Trophoblast cell (in vitro differentiated cells and primary cell): ENCODE measurements around the gene TMEM185B.
"Not testable (repeated sequence)": the region's sequence is repeated elsewhere in the genome, so short reads cannot be mapped to it uniquely, and the experiment has no call there.

ENCODE experiments used
- DNase-seq, 2 donors: peaks; one replicate each; pipeline ENCODE4 v3.0.0-alpha.2; 2016
- H2AFZ ChIP-seq: 2 replicates; pipeline ENCODE4 v1.6.1; 2013; ENCODE audit warnings: low read length, moderate library complexity, mild to moderate bottlenecking; ENCODE audit not compliant: insufficient read depth, poor library complexity
- H2AK5ac ChIP-seq: 2 replicates; pipeline ENCODE4 v1.6.1; 2013; ENCODE audit warnings: mild to moderate bottlenecking, low read length
- H2BK120ac ChIP-seq: 2 replicates; pipeline ENCODE4 v1.6.1; 2013; ENCODE audit warnings: low read length, mild to moderate bottlenecking, moderate library complexity; ENCODE audit not compliant: insufficient read depth, poor library complexity
- H2BK12ac ChIP-seq: 2 replicates; pipeline ENCODE4 v1.6.1; 2013; ENCODE audit warnings: mild to moderate bottlenecking, low read length, moderate library complexity
- H2BK5ac ChIP-seq: 2 replicates; pipeline ENCODE4 v1.6.1; 2013; ENCODE audit warnings: low read length, low read depth, moderate library complexity, mild to moderate bottlenecking; ENCODE audit not compliant: poor library complexity
- H3K14ac ChIP-seq: 2 replicates; pipeline ENCODE4 v1.6.1; 2013; ENCODE audit warnings: mild to moderate bottlenecking, low read length
- H3K18ac ChIP-seq: 2 replicates; pipeline ENCODE4 v1.6.1; 2013; ENCODE audit warnings: mild to moderate bottlenecking, low read length
- H3K23ac ChIP-seq: 2 replicates; pipeline ENCODE4 v1.6.1; 2013; ENCODE audit warnings: low read length
- H3K27ac ChIP-seq: 2 replicates; pipeline ENCODE4 v1.5.1; 2013; ENCODE audit warnings: low read depth, mild to moderate bottlenecking, inconsistent platforms, low read length, moderate library complexity
- H3K27me3 ChIP-seq: 2 replicates; pipeline ENCODE4 v1.6.1; 2013; ENCODE audit warnings: inconsistent platforms, mild to moderate bottlenecking, low read length, moderate library complexity; ENCODE audit not compliant: insufficient read depth
- H3K36me3 ChIP-seq, 2 experiments: 1 replicate in 1 of 2; 2 replicates in 1 of 2; pipeline ENCODE4 v1.6.1; 2013; ENCODE audit warnings: low read length in 2 of 2, mild to moderate bottlenecking in 2 of 2, moderate library complexity in 1 of 2; ENCODE audit not compliant: insufficient read depth in 2 of 2, control insufficient read depth in 1 of 2
- H3K4ac ChIP-seq: 2 replicates; pipeline ENCODE4 v1.6.1; 2013; ENCODE audit warnings: low read depth, mild to moderate bottlenecking, low read length, moderate library complexity
- H3K4me1 ChIP-seq, 2 experiments: 1 replicate in 1 of 2; 2 replicates in 1 of 2; pipeline ENCODE4 v1.6.1; 2013; ENCODE audit warnings: low read length in 2 of 2, mild to moderate bottlenecking in 2 of 2, moderate library complexity in 1 of 2; ENCODE audit not compliant: insufficient read depth in 2 of 2, control insufficient read depth in 1 of 2
- H3K4me2 ChIP-seq: 2 replicates; pipeline ENCODE4 v1.6.1; 2013; ENCODE audit warnings: inconsistent platforms, mild to moderate bottlenecking, low read length, moderate library complexity
- H3K4me3 ChIP-seq: 2 replicates; pipeline ENCODE4 v1.5.1; 2013; ENCODE audit warnings: mild to moderate bottlenecking, low read depth, low read length, inconsistent platforms
- H3K79me1 ChIP-seq: one replicate; pipeline ENCODE4 v1.6.1; 2013; ENCODE audit warnings: low read length
- H3K79me2 ChIP-seq: 2 replicates; pipeline ENCODE4 v1.6.1; 2013; ENCODE audit warnings: low read length, mild to moderate bottlenecking; ENCODE audit not compliant: control insufficient read depth, insufficient read depth, poor library complexity
- H3K9ac ChIP-seq: 2 replicates; pipeline ENCODE4 v1.6.1; 2013; ENCODE audit warnings: mild to moderate bottlenecking, low read length
- H3K9me3 ChIP-seq: 2 replicates; pipeline ENCODE4 v1.6.1; 2013; ENCODE audit warnings: low read depth, mild to moderate bottlenecking, control low read depth, inconsistent platforms, low read length; ENCODE audit not compliant: insufficient read depth
- H4K12ac ChIP-seq: 2 replicates; pipeline ENCODE4 v1.6.1; 2013; ENCODE audit warnings: low read depth, mild to moderate bottlenecking, low read length, moderate library complexity
- H4K8ac ChIP-seq: 2 replicates; pipeline ENCODE4 v1.6.1; 2013; ENCODE audit warnings: low read depth, mild to moderate bottlenecking, low read length, moderate library complexity
- H4K91ac ChIP-seq: one replicate; pipeline ENCODE4 v1.6.1; 2013; ENCODE audit warnings: low read depth, mild to moderate bottlenecking, low read length, moderate library complexity
- WGBS: extraction: QIAGEN DNeasy Blood & Tissue Kit; methylation state at CpG from one replicate; pipeline ENCODE4 v1.1.7; 2013; ENCODE audit warnings: missing lambda C conversion rate; ENCODE audit not compliant: insufficient read length, insufficient coverage; ENCODE audit errors: extremely low coverage; 5-methylcytosine and 5-hydroxymethylcytosine counted together

The TMEM185B gene

GRCh38 chr2:120204022-120204405 is 19.2 kb downstream of the TMEM185B start:
- H3K79me2 ChIP-seq: no peaks in the 10 kb centered on the region
- no peaks in the 10 kb centered on the region for H3K79me1 ChIP-seq
- no peak overlapping the region for H3K9ac ChIP-seq
- no peak overlapping the region for H4K91ac ChIP-seq
- no peak overlapping the region for H3K14ac ChIP-seq
- no peak overlapping the region for H2BK120ac ChIP-seq
- no peaks in the 10 kb centered on the region for H3K27me3 ChIP-seq
- no peak overlapping the region for H3K18ac ChIP-seq
- H3K9me3 ChIP-seq: no peaks in the 10 kb centered on the region
- no peak overlapping the region for H3K4me3 ChIP-seq
- no peak overlapping the region for H2BK12ac ChIP-seq
- no peak overlapping the region for H4K12ac ChIP-seq
- no peak overlapping the region for H2AK5ac ChIP-seq
- H3K27ac ChIP-seq: no peak overlapping the region
- no peaks in the 10 kb centered on the region for H3K36me3 ChIP-seq
- DNase-seq: peak; percentile 18 to 63
- no peaks in the 10 kb centered on the region for H3K4me1 ChIP-seq
- no peak overlapping the region for H3K23ac ChIP-seq
- no peak overlapping the region for H2AFZ ChIP-seq
- H2BK5ac ChIP-seq: no peak overlapping the region
- H3K4ac ChIP-seq: no peak overlapping the region
- no CpG with 5 or more reads among the region's 5 CpGs for WGBS
- no peak overlapping the region for H4K8ac ChIP-seq
- no peak overlapping the region for H3K4me2 ChIP-seq

GRCh38 chr2:120203251-120204021 is 19.8 kb downstream of the TMEM185B start:
- H3K4ac ChIP-seq: no peak overlapping the region
- H3K27me3 ChIP-seq: no peaks in the 10 kb centered on the region
- H2BK120ac ChIP-seq: no peak overlapping the region
- no peak overlapping the region for H3K4me2 ChIP-seq
- H3K79me2 ChIP-seq: no peaks in the 10 kb centered on the region
- no peak overlapping the region for H3K27ac ChIP-seq
- no peak overlapping the region for H4K12ac ChIP-seq
- no peak overlapping the region for H3K4me3 ChIP-seq
- no peak overlapping the region for H4K8ac ChIP-seq
- H3K23ac ChIP-seq: no peak overlapping the region
- no peak overlapping the region for H3K9ac ChIP-seq
- H4K91ac ChIP-seq: no peak overlapping the region
- no peaks in the 10 kb centered on the region for H3K4me1 ChIP-seq
- H3K79me1 ChIP-seq: no peaks in the 10 kb centered on the region
- no peaks in the 10 kb centered on the region for H3K9me3 ChIP-seq
- H2BK12ac ChIP-seq: no peak overlapping the region
- H3K18ac ChIP-seq: no peak overlapping the region
- H3K14ac ChIP-seq: no peak overlapping the region
- H2BK5ac ChIP-seq: no peak overlapping the region
- H2AFZ ChIP-seq: no peak overlapping the region
- WGBS: no CpG with 5 or more reads among the region's 10 CpGs
- no peak overlapping the region for H2AK5ac ChIP-seq
- DNase-seq: peak in 1 of 2 donors; percentile 25
- no peaks in the 10 kb centered on the region for H3K36me3 ChIP-seq

GRCh38 chr2:120199817-120200459 is 23.3 kb downstream of the TMEM185B start:
- H4K8ac ChIP-seq, H3K9ac ChIP-seq, H3K36me3 ChIP-seq, H3K79me1 ChIP-seq, H3K9me3 ChIP-seq, H3K4ac ChIP-seq, H2BK12ac ChIP-seq, H3K4me3 ChIP-seq, H2AK5ac ChIP-seq, H3K18ac ChIP-seq, H3K27ac ChIP-seq, H3K79me2 ChIP-seq, DNase-seq, H3K27me3 ChIP-seq, H2AFZ ChIP-seq, H3K4me1 ChIP-seq, H2BK5ac ChIP-seq, H4K12ac ChIP-seq, H4K91ac ChIP-seq, H3K23ac ChIP-seq, H3K14ac ChIP-seq, H3K4me2 ChIP-seq, H2BK120ac ChIP-seq: not testable (repeated sequence)
- WGBS: no CpG with 5 or more reads among the region's 10 CpGs

- H2AK5ac ChIP-seq: no peak overlapping the region
- no peak overlapping the region for H3K4me2 ChIP-seq
- H4K91ac ChIP-seq: no peak overlapping the region
- no peak overlapping the region for H2BK120ac ChIP-seq
- no peak overlapping the region for H3K14ac ChIP-seq
- H3K79me2 ChIP-seq: no peaks in the 10 kb centered on the region
- no CpG with 5 or more reads among the region's 1 CpG for WGBS
- H3K18ac ChIP-seq: no peak overlapping the region
- no peak overlapping the region for H4K12ac ChIP-seq
- H3K36me3 ChIP-seq: no peaks in the 10 kb centered on the region
- no peak overlapping the region for H3K4ac ChIP-seq
- H3K27ac ChIP-seq: no peak overlapping the region
- no peak overlapping the region for H3K23ac ChIP-seq
- H3K4me1 ChIP-seq: no peaks in the 10 kb centered on the region
- no peak overlapping the region for H2BK12ac ChIP-seq
- no peaks in the 10 kb centered on the region for H3K9me3 ChIP-seq
- H3K27me3 ChIP-seq: no peaks in the 10 kb centered on the region
- H2AFZ ChIP-seq: no peak overlapping the region
- no peak for DNase-seq
- no peak overlapping the region for H3K9ac ChIP-seq
- no peak overlapping the region for H2BK5ac ChIP-seq
- no peak overlapping the region for H3K4me3 ChIP-seq
- no peaks in the 10 kb centered on the region for H3K79me1 ChIP-seq
- no peak overlapping the region for H4K8ac ChIP-seq
Measured at GRCh38 chr2:120195553-120195952, 27.6 kb downstream of the TMEM185B start.
